H1 (cell line): ENCODE measurements around the gene ATP6V0A4.

Experiments
- EP300 ChIP-seq, 2 experiments: IDR thresholded peaks; 1 replicate in 1 of 2; 2 replicates in 1 of 2; pipeline ENCODE4 v1.6.1; 2011 to 2012; ENCODE audit warnings: low read depth in 2 of 2, low read length in 2 of 2, mild to moderate bottlenecking in 2 of 2, borderline replicate concordance in 1 of 2, inconsistent platforms in 1 of 2, moderate library complexity in 1 of 2
- POLR2AphosphoS5 ChIP-seq: IDR thresholded peaks from 2 replicates; pipeline ENCODE4 v1.6.1; 2011; ENCODE audit warnings: low read depth, low read length

DNA sequence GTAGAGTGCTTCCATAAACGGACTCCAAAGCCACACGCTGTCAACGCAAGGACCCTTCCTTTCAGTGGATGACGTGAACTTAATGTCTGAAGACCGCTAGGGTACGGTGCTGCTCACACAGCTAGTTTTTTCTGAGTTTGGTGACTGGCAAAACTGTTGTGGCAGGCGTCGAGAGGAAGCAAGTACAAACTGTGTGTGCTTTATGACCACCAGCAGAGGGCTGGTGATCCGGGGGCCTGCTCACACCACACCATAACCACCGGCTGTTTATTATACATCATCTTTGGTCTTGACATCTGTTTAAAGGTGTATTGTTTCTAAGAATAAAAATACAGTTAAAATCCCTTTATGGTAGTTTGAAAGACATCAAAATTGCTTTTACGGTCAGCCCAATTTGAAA is 37.1 kb upstream of the ATP6V0A4 start:
- TF ChIP-seq EP300 (IDR thresholded peaks at IDR 0.05; ENCODE audit: borderline replicate concordance in 1 of 2, low read depth in 2 of 2, low read length in 2 of 2): no peak
- TF ChIP-seq POLR2AphosphoS5: no peak
